ENCODE results near the gene PPP1R14D. TPM values are rescaled to one million over a fixed set of nuclear protein-coding genes. Genes with fewer than 3 reads are reported as not detected.

The PPP1R14D gene
- total RNA-seq, 1 experiment from 2014 or later = 0.64 TPM

GRCh38 chr15:40821195-40821594 lies 7.3 kb downstream of the PPP1R14D start:
- H3K27ac ChIP-seq (ENCODE audit: low read length) = no peak overlapping the region
- DNase-seq (ENCODE audit: low read depth, low spot score) (no peak), ATAC-seq (no peak)
- H3K9me3 ChIP-seq (ENCODE audit: control insufficient read depth, insufficient read depth, low read depth, low read length) = no peaks in the 10 kb centered on the region
- H3K4me3 ChIP-seq (ENCODE audit: low read depth in 2 of 2, low read length in 2 of 2) = no peak overlapping the region
- no TSS peak for BruUV-seq (replicated peaks)
- H3K27me3 ChIP-seq (ENCODE audit: control insufficient read depth, insufficient read depth, low read length) = no peaks in the 10 kb centered on the region
- in situ Hi-C loops (cut with HindIII; ENCODE audit: low pct_unique_long_range_greater_than_20kb, low sequenced_read_pairs) = no loop called here
- H3K4me1 ChIP-seq (ENCODE audit: control insufficient read depth, insufficient read depth, low read length) = peaks cover 20% of the 10 kb centered on the region
- intact Hi-C loops (cut with micrococcal nuclease; ENCODE audit: unreplicated experiment) = no loop called here
- TF ChIP-seq CTCF (IDR thresholded peaks at IDR 0.05) (no peak), REST (IDR thresholded peaks at IDR 0.05; ENCODE audit: insufficient read depth in 1 of 2, low read depth in 2 of 2, low read length in 1 of 2) (no peak), SIN3A (IDR thresholded peaks at IDR 0.05; ENCODE audit: borderline replicate concordance, insufficient read depth, low read depth, low read length) (no peak), POLR2AphosphoS5 (IDR thresholded peaks at IDR 0.05; ENCODE audit: low read depth, low read length) (no peak)
- no peaks in the 10 kb centered on the region for H3K36me3 ChIP-seq (ENCODE audit: control insufficient read depth, insufficient read depth, low read length)
- ChIA-PET POLR2A (no interaction called here), CTCF (no interaction called here)

GRCh38 chr15:40819048-40819447 lies 9.5 kb downstream of the PPP1R14D start:
- no TSS peak for BruUV-seq (replicated peaks)
- Histone ChIP-seq H3K36me3 (ENCODE audit: control insufficient read depth, insufficient read depth, low read length) (no peaks in the 10 kb centered on the region), H3K9me3 (ENCODE audit: control insufficient read depth, insufficient read depth, low read depth, low read length) (no peaks in the 10 kb centered on the region), H3K4me1 (ENCODE audit: control insufficient read depth, insufficient read depth, low read length) (peaks cover 10% of the 10 kb centered on the region), H3K4me3 (ENCODE audit: low read depth in 2 of 2, low read length in 2 of 2) (no peak overlapping the region), H3K27ac (ENCODE audit: low read length) (no peak overlapping the region), H3K27me3 (ENCODE audit: control insufficient read depth, insufficient read depth, low read length) (no peaks in the 10 kb centered on the region)
- TF ChIP-seq REST (IDR thresholded peaks at IDR 0.05; ENCODE audit: insufficient read depth in 1 of 2, low read depth in 2 of 2, low read length in 1 of 2) (no peak), CTCF (IDR thresholded peaks at IDR 0.05) (no peak), TCF7L2 (IDR thresholded peaks at IDR 0.05; ENCODE audit: low read depth, low read length) (no peak), SIN3A (IDR thresholded peaks at IDR 0.05; ENCODE audit: borderline replicate concordance, insufficient read depth, low read depth, low read length) (no peak), POLR2AphosphoS5 (IDR thresholded peaks at IDR 0.05; ENCODE audit: low read depth, low read length) (no peak)
- ChIA-PET CTCF (no interaction called here), POLR2A (interaction anchor here (0.7 kb wide), 1 partner anchor 11 kb away, joined by 7 read pairs; no protein-coding TSS in a partner anchor)
- DNase-seq (ENCODE audit: low read depth, low spot score) = no peak
- ATAC-seq = no peak
- in situ Hi-C loops (cut with HindIII; ENCODE audit: low pct_unique_long_range_greater_than_20kb, low sequenced_read_pairs) = no loop called here
- intact Hi-C loops (cut with micrococcal nuclease; ENCODE audit: unreplicated experiment) = no loop called here
